UCSD-AML1 (cell line): ENCODE results near the gene USE1.

ENCODE experiments used
- DNase-seq: peaks from one replicate; lab custom pipeline; 2025; ENCODE audit not compliant: unreplicated experiment; lab: John Stamatoyannopoulos, UW

The USE1 gene

DNA sequence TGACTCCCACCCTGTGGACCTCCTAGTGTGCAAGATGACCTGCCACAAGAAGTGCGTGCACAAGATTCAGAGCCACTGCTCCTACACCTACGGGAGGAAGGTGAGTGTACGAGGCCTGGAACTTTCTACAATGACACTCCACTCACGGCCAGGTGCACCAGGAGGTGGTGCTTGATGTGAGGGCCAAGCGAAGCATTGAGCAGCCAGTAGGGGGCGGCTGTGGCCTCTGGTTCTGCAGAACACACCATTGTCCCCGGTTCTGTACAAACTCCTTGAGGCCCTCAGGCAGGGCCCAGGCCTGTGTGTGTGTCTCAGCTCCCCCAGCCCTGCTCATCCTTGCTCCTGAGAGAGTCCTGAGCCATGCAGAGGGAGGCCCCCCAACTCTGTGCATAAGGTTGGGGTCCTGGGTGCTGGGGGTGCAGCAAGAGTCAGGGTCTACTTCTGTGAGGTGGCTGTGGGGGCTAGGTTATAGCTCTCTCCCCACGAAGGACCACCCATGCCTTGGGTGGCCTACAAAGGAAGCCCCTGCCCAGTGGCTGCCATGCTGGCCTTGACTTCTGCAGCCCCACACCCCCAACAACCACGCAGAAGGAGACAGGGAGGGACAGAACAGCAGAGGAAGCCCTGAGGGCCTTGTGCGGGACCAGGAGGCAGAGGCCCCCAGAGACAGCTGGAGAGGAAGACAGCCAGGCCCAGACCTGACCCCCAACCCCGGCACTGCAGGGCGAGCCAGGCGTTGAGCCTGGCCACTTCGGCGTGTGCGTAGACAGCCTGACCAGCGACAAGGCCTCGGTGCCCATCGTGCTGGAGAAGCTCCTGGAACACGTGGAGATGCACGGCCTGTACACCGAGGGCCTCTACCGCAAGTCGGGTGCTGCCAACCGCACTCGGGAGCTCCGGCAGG is 9.7 kb upstream of the USE1 start:
- peak; percentile 51 for DNase-seq

DNA sequence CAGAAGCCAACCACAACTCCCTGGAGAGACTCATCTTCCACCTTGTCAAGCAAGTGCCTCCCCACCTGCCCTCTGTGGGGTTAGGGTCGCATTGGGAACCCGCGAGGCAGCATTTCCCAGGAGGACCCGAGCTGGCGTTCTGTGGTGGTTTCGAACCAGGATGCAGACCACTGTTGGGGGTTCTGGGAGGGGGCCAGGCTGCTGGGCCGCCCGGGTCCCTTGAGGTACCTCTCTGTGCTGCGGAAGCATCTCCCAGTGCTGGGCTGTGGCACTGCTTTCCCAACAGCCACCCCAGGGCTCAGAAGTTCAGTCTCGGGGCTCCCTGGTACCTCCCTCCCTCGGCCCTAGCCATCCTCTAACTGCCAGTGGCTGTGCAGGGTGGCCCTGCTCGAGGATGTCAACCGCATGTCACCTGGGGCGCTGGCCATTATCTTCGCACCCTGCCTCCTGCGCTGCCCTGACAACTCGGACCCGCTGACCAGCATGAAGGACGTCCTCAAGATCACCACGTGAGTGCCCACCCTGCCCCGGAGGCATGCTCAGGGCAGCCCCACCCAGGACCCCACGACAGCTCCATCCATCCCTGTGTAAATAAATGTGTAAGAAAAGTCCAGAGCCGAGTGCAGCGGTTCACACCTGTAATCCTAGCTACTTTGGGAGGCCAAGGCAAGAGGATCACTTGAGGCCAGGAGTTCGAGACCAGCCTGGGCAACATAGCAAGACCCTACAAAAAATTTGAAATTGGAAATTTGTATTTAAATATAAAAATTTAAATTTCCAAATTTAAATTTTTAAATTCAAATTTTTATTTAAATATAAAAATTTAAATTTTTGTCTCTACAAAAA is 8.2 kb upstream of the USE1 start:
- DNase-seq: no peak

DNA sequence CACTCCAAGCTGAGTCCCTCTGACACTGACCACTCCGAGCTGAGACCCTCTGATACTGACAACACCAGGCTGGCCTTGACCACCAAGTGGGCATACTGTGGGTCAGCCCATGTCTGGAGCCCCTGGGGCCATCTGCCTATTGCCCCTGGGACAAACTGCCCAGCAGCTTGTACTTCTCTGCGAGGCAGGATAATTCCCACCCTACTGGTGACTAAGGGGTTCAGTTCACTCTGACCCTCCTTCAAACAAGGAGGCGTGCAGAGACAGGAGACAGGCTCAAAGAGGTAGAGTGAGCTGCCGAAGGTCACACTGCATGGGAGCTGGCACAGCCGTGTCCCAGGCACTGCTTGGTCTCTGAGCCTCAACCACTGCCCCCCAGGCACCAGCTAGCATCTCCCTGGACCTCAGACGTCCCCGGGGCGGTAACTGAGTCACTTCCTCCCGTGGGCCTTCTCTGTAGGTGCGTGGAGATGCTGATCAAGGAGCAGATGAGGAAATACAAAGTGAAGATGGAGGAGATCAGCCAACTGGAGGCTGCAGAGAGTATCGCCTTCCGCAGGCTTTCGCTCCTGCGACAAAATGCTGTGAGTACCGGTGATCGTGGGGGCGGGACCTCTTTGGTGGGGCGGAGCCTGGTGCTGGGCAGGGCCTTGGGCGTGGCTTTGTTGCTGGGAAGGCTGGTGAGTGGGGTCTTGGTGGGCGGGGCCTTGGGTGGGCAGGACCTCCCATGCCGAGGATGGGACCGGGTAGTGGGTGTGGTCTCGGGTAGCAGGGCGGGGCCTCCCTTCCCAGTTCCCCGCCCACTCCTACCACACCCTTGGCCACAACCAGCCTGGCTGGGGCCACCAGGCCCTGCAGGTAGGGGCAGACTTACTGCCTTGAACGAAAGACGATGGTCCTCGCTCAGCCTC is 5.8 kb upstream of the USE1 start:
- peak; percentile 58 for DNase-seq

DNA sequence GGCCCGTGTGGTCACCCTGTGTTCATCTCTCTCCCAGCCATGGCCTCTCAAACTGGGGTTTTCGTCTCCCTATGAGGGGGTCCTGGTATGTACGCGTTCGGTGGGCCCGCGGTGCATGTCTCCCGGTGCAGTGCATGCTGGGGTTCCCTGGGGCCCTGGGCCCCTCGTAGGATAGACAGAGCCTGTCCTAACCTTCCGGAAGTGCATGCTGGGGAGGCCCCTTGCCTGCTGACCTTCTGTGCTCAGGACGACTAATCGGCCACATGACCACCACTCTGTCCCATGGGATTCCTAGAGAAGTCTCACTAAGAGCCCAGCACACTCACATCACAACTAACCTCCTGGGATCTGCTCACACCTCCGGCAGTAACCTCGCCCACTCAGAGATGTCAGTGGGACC is 4.9 kb upstream of the USE1 start:
- DNase-seq: no peak

DNA sequence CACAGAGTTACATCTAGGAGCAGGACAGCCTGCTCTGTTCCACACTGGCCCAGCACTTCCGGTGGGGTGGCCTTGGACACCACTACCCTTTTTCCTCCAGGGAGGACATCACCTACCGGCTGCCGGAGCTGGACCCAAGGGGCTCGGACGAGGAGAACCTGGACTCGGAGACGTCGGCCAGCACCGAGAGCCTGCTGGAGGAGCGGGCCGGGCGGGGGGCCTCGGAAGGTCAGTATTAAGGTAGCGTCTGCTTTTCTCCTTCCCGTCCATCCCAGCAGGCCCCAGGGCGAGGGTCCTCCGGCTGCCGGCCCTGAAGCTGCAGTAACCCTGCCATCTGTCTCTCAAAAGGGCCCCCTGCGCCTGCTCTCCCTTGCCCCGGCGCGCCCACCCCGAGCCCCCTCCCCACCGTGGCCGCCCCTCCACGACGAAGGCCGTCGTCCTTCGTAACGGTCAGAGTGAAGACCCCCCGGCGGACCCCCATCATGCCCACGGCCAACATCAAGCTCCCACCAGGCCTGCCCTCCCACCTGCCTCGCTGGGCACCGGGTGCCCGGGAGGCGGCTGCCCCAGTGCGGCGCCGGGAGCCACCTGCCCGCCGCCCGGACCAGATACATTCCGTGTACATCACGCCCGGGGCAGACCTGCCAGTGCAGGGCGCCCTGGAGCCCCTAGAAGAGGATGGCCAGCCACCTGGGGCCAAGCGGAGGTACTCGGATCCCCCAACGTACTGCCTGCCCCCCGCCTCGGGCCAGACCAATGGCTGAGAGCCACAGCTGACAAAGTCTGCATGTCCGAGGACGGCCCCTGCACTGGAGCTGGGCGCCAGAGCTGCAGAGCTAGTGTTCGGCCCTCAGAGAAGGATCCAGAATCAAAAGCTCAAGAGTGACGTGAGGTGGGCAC is 3.4 kb upstream of the USE1 start:
- DNase-seq: no peak

DNA sequence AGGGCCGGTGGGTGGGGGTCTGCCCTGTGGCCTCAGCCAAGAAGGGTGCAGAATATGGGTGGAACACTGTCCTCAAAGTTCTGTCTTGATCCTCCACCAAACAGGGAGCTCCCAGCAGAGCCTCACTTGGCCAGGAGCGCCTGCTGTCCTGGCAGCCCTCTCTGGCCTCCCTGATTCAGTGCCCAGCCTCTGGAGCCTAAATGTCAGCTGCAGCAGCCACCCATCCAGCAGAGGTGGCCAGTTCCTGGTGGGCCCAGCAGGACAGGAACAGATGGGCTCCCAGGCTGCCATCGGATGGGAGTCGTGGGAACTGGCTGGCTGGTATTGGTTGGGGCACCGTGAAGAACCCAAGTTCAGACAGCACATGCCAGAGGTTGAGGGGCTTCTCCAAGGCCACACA is 1.8 kb upstream of the USE1 start:
- DNase-seq: no peak

DNA sequence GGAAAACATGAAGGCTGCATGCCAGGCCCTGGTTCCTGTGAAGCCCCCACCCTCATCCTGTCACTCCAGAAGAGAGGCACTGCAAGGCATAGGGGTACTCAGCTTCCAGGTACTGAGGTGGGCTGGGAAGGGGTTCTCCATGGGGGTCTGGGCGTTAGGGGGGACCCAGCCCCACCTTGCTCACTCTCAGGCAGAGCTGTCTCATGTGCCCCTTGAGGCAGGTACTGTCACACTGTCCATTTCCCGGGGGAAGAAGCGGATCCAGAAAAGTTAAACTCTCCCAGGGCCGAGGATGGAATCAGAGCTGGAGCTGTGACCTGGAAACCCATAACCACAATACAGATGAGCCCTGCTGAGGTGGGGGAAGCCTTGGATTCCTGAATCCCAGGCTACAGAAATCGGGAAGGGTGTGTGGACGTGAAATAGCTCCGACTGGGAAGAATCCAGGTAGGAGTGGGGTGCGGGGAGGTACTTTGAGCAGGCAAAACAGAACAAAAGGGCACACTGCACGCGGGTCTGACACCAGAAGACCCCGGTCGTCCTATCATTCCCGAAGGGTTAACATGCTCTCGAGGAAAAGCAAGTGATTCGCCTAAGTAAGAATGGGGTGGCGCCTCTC is 540 bp upstream of the USE1 start:
- DNase-seq: no peak

DNA sequence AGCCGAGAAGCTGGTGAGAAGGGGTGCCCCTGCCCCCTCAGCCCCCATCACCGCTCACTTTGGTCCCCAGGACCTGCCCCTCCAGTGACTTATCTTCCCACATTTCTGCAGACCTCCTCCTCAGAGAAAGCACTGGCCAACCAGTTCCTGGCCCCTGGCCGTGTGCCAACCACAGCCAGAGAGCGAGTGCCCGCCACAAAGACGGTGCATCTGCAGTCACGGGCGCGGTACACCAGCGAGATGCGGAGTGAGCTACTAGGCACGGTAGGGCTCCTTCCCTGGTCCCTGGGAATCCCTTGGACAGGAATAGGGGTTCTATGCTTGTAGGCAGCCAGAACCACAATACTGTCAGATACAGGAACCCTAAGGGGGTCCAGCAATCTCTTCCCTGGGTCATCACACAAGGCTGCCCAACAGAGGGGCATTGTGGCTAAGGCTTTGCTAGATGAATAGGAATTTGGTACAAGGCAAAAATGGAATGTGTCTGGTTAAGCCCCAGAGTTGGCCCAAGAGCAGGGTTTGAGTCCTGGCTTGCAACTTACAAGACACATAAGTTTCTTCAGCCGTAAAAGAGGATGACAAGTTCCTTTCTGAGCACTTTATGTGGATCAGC is 1.0 kb downstream of the USE1 start:
- no peak for DNase-seq

DNA sequence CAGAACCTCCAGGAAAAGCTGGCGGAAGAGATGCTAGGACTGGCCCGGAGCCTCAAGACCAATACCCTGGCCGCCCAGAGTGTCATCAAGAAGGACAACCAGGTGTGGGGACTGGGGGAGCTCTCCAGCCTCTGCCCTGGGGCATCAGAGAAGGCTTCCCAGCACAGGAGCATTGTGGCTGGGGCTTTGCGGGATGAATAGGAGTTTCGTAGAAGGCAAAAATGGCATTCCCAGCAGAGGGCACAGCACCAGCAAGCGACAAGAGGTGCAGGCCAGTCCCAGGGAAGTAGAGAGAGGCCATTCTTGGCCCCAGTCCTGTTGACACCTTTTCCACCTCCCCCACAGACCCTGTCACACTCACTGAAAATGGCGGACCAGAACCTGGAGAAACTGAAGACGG is 4.1 kb downstream of the USE1 start:
- DNase-seq: no peak

DNA sequence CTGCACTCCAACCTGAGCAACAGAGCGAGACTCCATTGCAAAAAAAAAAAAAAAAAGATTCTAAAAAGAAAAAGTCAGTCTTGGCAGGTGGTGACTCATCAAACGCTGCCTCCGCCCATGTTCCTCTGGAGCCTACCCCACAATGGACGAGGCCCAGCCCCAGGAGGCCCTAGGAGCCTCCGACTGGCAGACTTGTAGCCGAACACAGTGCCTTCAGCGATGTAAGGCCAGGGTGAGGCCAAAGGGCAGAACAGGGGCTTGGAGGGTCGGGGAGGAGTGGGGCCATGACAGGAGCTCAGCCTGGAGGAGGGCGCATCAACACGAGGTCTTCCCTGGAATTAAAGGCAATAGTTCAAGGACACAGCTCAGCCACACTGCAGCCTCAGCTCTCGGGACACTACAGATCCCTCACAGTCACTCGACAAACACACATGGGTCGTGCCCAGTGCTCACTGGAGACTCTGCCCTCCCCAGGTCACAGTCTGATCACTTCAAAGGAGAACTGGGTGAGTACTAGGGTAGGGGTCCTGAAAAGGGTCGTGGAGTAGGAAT is 5.1 kb downstream of the USE1 start:
- no peak for DNase-seq

DNA sequence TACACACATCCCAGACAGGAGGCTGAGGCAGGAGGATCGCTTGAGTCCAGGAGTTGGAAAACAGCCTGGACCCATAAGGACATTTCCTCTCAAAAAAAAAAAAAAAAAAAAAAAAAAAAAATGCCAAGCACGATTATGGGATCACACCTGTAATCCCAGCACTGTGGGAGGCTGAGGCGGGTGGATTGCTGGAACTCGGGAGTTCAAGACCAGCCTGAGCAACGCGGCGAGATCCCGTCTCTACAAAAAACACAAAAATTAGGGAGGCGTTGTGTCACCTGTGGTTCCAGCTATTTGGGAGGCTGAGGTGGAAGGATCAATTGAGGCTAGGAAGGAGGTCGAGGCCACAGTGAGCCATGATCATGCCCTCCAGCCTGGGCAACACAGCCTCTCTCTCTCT is 9.9 kb downstream of the USE1 start:
- no peak for DNase-seq

DNA sequence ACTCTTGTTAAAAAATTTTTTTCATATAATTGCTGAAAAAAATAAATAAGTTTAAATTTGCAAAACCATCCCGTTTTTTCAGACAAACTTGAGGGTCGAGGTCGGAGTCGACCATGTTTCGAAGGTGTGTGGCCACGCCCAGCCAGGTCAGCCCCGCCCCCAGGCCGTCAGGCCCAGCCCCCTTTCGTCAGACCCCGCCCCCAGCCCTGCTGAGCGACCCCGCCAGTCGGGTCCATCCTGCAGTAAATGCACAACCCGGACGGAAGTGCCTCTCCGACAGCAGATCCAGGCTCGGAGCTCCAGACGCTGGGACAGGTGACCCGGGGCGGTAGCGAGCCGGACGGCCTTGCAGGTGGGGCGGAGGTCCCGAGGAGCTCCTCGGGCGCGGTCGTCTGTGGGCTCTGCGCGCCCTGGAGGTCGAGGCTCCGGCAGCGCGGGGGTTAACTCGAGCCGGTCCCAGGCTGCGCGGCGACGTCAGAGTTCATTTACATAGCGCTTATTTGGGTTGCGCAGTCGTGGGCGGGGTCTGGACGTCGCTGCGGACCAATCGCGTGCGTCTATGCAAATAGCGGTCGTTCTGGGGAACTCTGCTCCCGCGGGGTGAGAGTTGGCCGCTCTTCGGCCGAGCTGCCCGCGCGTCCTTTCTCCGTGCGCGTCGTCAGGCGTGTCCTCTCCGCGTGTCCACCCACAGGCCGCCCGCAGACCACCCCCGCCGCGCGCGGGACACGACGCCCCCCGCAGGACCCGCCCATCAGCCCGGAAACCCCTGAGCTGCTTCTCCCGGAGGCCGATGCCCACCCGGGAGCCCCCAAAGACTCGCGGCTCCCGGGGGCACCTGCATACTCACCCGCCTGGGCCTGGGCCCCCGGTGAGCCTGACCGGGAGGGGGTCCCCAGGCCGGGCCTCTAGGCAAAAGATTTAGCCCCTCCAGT is 11.1 kb downstream of the USE1 start, which contains the start of gene OCEL1:
OCEL1 (plus strand) TSS at position 225 of the 932 bp plus-strand sequence; CDS start at position 247, 22 bp downstream.
- peak; percentile 98 for DNase-seq

DNA sequence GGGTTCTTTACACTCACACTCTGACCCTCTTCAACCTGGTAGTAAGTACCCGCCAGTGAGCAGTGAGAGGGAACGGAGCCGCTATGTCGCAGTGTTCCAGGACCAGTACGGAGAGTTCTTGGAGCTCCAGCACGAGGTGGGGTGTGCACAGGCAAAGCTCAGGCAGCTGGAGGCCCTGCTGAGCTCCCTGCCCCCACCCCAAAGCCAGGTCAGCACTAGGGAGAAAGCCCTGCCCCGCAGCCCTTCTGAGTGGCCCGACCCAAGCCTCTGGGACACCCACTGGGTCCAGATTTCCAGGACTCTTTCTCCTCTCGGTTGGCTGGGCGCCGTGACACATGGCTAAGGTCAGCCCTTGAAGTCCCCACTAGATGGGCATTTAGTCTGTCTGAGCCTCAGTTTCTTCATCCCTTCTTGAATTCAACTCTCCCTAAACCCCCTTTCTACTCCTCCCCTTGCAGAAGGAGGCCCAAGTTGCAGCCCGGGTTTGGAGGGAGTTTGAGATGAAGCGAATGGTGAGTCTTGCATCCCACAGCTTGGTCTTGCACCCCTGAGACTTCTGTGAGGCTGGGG is 12.7 kb downstream of the USE1 start:
- DNase-seq: no peak

DNA sequence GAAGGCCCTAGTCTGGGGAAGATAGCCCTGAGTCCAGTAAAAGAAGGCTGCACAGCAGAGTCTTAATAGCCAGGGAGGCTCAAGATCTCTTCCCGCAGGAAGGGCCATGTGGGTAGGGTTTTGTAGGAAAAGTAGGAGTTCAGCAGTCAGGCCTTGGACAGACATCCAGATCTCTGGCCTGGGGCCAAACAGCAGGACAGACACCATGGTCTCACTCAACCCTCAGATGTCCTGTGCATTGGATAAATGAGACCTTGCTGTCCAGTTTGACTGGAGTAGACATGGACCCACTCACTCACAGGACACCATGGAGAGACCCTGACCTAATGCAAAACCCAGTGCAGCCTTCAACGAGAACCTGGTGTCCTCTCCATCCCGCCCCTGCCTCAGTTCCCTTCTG is 14.7 kb downstream of the USE1 start:
- DNase-seq: no peak

DNA sequence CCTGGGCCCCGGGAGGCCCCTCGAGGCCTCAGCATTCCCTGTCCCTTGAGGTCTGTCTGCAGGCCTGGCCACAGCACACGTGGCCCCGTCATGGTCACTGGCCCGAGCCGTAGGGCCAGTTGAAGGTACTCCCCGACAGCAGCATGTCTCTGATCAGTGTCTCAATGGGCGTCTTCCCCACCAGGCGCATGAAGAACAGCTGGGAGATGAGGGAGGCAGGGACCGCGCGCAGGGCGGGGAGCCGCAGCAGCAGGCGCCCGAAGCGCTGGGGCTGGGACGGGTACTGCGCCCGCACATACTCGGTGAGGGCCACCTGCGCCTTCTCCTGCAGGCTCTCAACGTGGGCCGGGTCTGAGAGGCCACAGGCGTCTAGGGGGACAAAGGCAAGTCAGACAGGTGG is 17.1 kb downstream of the USE1 start:
- DNase-seq: no peak

DNA sequence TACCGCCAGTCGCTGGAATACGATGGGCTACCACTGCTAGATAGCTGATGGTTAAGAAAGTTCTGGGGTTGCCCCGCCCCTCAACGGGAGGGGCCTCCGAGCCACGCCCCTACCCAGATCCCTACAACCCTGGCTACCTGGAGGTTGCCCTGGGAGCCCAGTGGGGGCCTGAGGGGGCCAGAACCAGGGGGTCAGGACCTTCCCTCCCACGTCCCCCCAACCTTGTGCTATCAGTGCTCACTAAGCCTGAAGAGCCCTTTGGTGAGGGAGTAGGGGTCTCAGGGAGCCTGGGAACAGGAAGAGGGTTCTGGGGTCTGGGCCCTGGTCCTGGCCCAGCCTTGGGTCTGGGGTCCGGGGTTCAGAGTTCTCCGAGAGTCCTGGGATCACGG is 19.7 kb downstream of the USE1 start:
- DNase-seq: peak; percentile 71

DNA sequence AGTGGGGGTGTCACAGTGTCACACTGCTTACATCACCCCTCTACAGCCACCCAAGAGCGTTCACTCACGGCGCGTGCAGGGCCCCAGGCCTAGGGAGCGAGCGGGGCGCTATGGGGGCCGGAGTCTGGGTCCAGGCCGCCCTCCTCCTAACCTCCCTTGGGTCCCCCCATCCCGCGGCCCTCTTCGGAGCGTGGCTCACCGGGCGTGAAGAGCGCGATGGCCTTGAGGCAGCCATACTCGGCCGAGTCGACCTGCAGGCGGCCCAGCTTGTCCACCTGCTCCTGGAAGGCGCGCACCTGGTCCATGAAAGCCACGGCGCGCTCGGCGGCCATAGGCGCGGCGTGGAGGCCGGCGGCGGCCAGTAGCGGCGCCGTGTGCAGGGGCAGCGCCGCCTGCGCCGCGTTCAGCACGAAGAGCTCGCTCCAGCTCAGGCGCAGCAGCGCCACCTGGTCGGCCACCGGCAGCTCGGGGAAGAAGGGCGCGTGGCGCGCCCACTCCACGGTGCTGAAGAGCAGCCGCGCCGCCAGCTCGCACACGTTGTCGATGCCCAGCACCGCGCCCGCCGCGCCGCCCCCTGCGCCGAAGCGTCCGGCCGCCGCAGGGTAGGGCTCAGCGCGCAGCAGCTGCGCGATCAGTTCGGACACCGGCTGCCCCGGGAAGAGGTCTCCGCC is 20.3 kb downstream of the USE1 start:
- peak; percentile 86 for DNase-seq
